ENCODE data around the gene ENTPD8.

DNA sequence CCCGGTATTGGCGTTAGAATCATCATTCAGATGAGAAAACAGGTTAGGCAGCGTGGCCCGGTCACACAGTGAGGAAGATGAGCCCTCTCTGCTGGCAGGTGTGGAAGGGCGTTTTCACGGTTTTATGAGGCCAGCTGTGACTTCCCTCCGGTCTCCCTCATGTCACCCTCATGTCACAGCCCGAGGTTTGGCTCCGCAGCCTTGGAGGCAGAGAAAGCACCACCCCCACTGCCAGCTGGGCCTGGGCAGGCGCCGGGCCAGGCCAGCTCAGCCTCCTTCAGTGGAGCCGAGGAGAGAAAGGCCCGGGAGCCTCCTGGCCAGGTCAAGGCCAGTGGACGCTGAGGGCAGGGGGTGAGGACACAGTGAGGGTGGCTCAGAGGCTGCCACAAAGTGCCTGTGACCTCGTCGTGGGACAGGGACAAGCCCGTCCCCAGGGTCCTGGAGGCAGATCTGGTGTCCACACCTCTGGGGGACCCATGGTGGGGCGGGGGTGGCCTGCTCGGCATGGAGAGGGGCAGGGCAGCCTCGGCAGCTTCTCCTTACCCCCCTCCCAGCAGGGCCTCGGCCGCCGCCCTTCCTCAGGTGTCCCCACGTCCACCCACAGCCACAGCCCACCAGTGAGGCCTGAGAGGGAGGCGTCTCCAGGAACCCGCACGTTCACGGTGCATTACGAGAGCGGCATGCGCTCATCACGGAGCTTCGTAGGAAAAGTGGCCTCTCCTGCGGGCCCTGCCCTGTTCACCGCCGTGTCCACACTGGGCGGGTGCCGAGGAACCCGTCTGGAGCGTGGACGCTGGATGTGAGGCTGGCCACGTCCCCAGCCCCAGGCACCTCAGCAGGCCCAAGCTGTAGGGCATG, 50.4 kb downstream of the ENTPD8 start:
- TF ChIP-seq, protein P1, sequence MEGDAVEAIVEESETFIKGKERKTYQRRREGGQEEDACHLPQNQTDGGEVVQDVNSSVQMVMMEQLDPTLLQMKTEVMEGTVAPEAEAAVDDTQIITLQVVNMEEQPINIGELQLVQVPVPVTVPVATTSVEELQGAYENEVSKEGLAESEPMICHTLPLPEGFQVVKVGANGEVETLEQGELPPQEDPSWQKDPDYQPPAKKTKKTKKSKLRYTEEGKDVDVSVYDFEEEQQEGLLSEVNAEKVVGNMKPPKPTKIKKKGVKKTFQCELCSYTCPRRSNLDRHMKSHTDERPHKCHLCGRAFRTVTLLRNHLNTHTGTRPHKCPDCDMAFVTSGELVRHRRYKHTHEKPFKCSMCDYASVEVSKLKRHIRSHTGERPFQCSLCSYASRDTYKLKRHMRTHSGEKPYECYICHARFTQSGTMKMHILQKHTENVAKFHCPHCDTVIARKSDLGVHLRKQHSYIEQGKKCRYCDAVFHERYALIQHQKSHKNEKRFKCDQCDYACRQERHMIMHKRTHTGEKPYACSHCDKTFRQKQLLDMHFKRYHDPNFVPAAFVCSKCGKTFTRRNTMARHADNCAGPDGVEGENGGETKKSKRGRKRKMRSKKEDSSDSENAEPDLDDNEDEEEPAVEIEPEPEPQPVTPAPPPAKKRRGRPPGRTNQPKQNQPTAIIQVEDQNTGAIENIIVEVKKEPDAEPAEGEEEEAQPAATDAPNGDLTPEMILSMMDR (IDR thresholded peaks at IDR 0.05) = no peak
- TF ChIP-seq POLR2A (IDR thresholded peaks at IDR 0.05) (no peak), EP300 (IDR thresholded peaks at IDR 0.05) (no peak)
